HAP-1 (cell line): ENCODE results near the gene RNF212.
"Not testable (repeated sequence)": the region's sequence is repeated elsewhere in the genome, so short reads cannot be mapped to it uniquely, and the experiment has no call there.

Experiments
- DNase-seq, 2 experiments: peaks; one replicate each; pipeline ENCODE4 v3.0.0-alpha.2; 2016 to 2020; ENCODE audit warnings: low spot score in 2 of 2
- H3K27me3 ChIP-seq: fragments of 250-450 bp; sonication (Bioruptor Pico); 2 replicates; pipeline ENCODE4 v1.5.1; 2020; ENCODE audit warnings: low read depth, mild to moderate bottlenecking, moderate library complexity
- H3K36me3 ChIP-seq: fragments of 250-450 bp; sonication (Bioruptor Pico); replicated peaks from 2 replicates; pipeline ENCODE4 v1.5.1; 2020; ENCODE audit warnings: mild to moderate bottlenecking
- H3K4me1 ChIP-seq: fragments of 250-450 bp; sonication (Bioruptor Pico); 2 replicates; pipeline ENCODE4 v1.5.1; 2020; ENCODE audit warnings: mild to moderate bottlenecking
- H3K4me3 ChIP-seq: fragments of 250-450 bp; sonication (Bioruptor Pico); 2 replicates; pipeline ENCODE4 v1.5.1; 2020; ENCODE audit warnings: mild to moderate bottlenecking, moderate library complexity
- H3K9me3 ChIP-seq: fragments of 250-450 bp; sonication (Bioruptor Pico); 2 replicates; pipeline ENCODE4 v1.5.1; 2020; ENCODE audit warnings: mild to moderate bottlenecking, moderate library complexity
- in situ Hi-C: fragments of 300-500 bp; cut with MboI; formaldehyde crosslinking; loops from 3 replicates; pipeline ENCODE4 v1.14.3; 2020; ENCODE audit warnings: low sequenced_read_pairs, inconsistent platforms, mixed read lengths

Gene RNF212

GRCh38 chr4:1050486-1051213 is 62.7 kb downstream of the RNF212 start:
- no peak overlapping the region for H3K4me3 ChIP-seq
- no peaks in the 10 kb centered on the region for H3K36me3 ChIP-seq
- no peaks in the 10 kb centered on the region for H3K9me3 ChIP-seq
- peaks cover 19% of the 10 kb centered on the region for H3K27me3 ChIP-seq
- in situ Hi-C loops = no loop called here
- DNase-seq = no peak
- no peaks in the 10 kb centered on the region for H3K4me1 ChIP-seq

GRCh38 chr4:1049591-1049905 is 63.8 kb downstream of the RNF212 start:
- no peak overlapping the region for H3K4me3 ChIP-seq
- H3K9me3 ChIP-seq = no peaks in the 10 kb centered on the region
- no peaks in the 10 kb centered on the region for H3K36me3 ChIP-seq
- H3K27me3 ChIP-seq = peaks cover 15% of the 10 kb centered on the region
- DNase-seq = no peak
- H3K4me1 ChIP-seq = no peaks in the 10 kb centered on the region
- in situ Hi-C loops = no loop called here

GRCh38 chr4:1048773-1049590 is 64.4 kb downstream of the RNF212 start:
- DNase-seq = no peak
- in situ Hi-C loops = no loop called here
- Histone ChIP-seq H3K4me1 (no peaks in the 10 kb centered on the region), H3K4me3 (no peak overlapping the region), H3K9me3 (no peaks in the 10 kb centered on the region), H3K36me3 (no peaks in the 10 kb centered on the region), H3K27me3 (peaks cover 15% of the 10 kb centered on the region)

GRCh38 chr4:1047976-1048772 is 65.2 kb downstream of the RNF212 start:
- DNase-seq = no peak
- in situ Hi-C loops = no loop called here
- Histone ChIP-seq H3K4me3 (no peak overlapping the region), H3K27me3 (peaks cover 15% of the 10 kb centered on the region), H3K4me1 (no peaks in the 10 kb centered on the region), H3K36me3 (no peaks in the 10 kb centered on the region), H3K9me3 (no peaks in the 10 kb centered on the region)

GRCh38 chr4:1047106-1047975 is 66.0 kb downstream of the RNF212 start:
- in situ Hi-C loops = no loop called here
- H3K27me3 ChIP-seq = peaks cover 6% of the 10 kb centered on the region; the same call in 1 of the 2 replicates
- H3K4me1 ChIP-seq = no peaks in the 10 kb centered on the region
- peak in 1 of 2 experiments; percentile 6 for DNase-seq
- no peaks in the 10 kb centered on the region for H3K9me3 ChIP-seq
- H3K4me3 ChIP-seq = no peak overlapping the region
- no peaks in the 10 kb centered on the region for H3K36me3 ChIP-seq

- H3K9me3 ChIP-seq, in situ Hi-C loops, H3K27me3 ChIP-seq, H3K36me3 ChIP-seq, H3K4me3 ChIP-seq, H3K4me1 ChIP-seq: not testable (repeated sequence)
- DNase-seq = peak in 1 of 2 experiments; percentile 5
These were observed 66.8 kb downstream of the RNF212 start for GRCh38 chr4:1046581-1047011.

GRCh38 chr4:1045595-1046201 is 67.7 kb downstream of the RNF212 start:
- no peak overlapping the region for H3K4me3 ChIP-seq
- H3K9me3 ChIP-seq = no peaks in the 10 kb centered on the region
- H3K4me1 ChIP-seq = peaks cover 11% of the 10 kb centered on the region
- DNase-seq = no peak
- in situ Hi-C loops = no loop called here
- H3K36me3 ChIP-seq = no peaks in the 10 kb centered on the region
- H3K27me3 ChIP-seq = no peaks in the 10 kb centered on the region

GRCh38 chr4:1045193-1045594 is 68.2 kb downstream of the RNF212 start:
- Histone ChIP-seq H3K4me1 (peaks cover 11% of the 10 kb centered on the region), H3K27me3 (no peaks in the 10 kb centered on the region), H3K9me3 (no peaks in the 10 kb centered on the region), H3K4me3 (no peak overlapping the region), H3K36me3 (no peaks in the 10 kb centered on the region)
- in situ Hi-C loops = no loop called here
- no peak for DNase-seq

- Histone ChIP-seq H3K27me3 (no peaks in the 10 kb centered on the region), H3K9me3 (no peaks in the 10 kb centered on the region), H3K4me3 (no peak overlapping the region), H3K36me3 (no peaks in the 10 kb centered on the region), H3K4me1 (peaks cover 11% of the 10 kb centered on the region)
- peak in 1 of 2 experiments; percentile 5 for DNase-seq
- in situ Hi-C loops = no loop called here
These were observed 68.7 kb downstream of the RNF212 start for GRCh38 chr4:1044469-1045192.

GRCh38 chr4:1043651-1044468 is 69.5 kb downstream of the RNF212 start:
- Histone ChIP-seq H3K27me3 (no peaks in the 10 kb centered on the region), H3K4me3 (no peak overlapping the region), H3K9me3 (no peaks in the 10 kb centered on the region), H3K36me3 (no peaks in the 10 kb centered on the region), H3K4me1 (peaks cover 11% of the 10 kb centered on the region)
- in situ Hi-C loops = no loop called here
- DNase-seq = peak in 1 of 2 experiments; percentile 40

- no peaks in the 10 kb centered on the region for H3K9me3 ChIP-seq
These were observed 70.2 kb downstream of the RNF212 start for GRCh38 chr4:1043162-1043561.

More at GRCh38 chr4:1043162-1043561, 70.2 kb downstream of the RNF212 start:
- peaks cover 11% of the 10 kb centered on the region for H3K4me1 ChIP-seq
- H3K27me3 ChIP-seq = no peaks in the 10 kb centered on the region
- no peak for DNase-seq
- no peaks in the 10 kb centered on the region for H3K36me3 ChIP-seq
- no peak overlapping the region for H3K4me3 ChIP-seq
- in situ Hi-C loops = no loop called here
